SK-N-SH treated with all-trans-retinoic acid at 6 μM for 48 hours (cell line): Measurements from ENCODE around the gene TENT5D.

Source experiments
- ATAC-seq: fragments of 200-7000 bp; cut with Tn5 transposase; 3 replicates; pipeline ENCODE4 v1.9.1; 2020; ENCODE audit warnings: mild to moderate bottlenecking, moderate library complexity
- ARNTL ChIP-seq: fragments of 450-650 bp; formaldehyde crosslinking; IDR thresholded peaks from 2 replicates; pipeline ENCODE4 v1.5.0; 2020; ENCODE audit warnings: low read depth, mild to moderate bottlenecking, moderate library complexity, borderline replicate concordance
- BACH2 ChIP-seq: fragments of 250-450 bp; sonication (Bioruptor Pico); IDR thresholded peaks from 2 replicates; pipeline ENCODE4 v1.9.0; 2021; ENCODE audit warnings: mild to moderate bottlenecking, borderline replicate concordance
- CSDC2 ChIP-seq: fragments of 250-450 bp; sonication (Bioruptor Pico); IDR thresholded peaks from 2 replicates; pipeline ENCODE4 v1.5.0; 2020; ENCODE audit warnings: mild to moderate bottlenecking, moderate library complexity
- ESRRG ChIP-seq: fragments of 250-450 bp; sonication (Bioruptor Pico); IDR thresholded peaks from 2 replicates; pipeline ENCODE4 v1.6.1; 2021; ENCODE audit warnings: mild to moderate bottlenecking
- GLIS3 ChIP-seq: fragments of 250-450 bp; sonication (Bioruptor Pico); IDR thresholded peaks from 2 replicates; pipeline ENCODE4 v1.5.0; 2020; ENCODE audit warnings: mild to moderate bottlenecking, moderate library complexity
- ISL1 ChIP-seq: fragments of 250-450 bp; sonication (Bioruptor Pico); IDR thresholded peaks from 2 replicates; pipeline ENCODE4 v2.1.2; 2022; ENCODE audit warnings: mild to moderate bottlenecking, moderate library complexity
- OSR1 ChIP-seq: fragments of 250-450 bp; sonication (Bioruptor Pico); IDR thresholded peaks from 2 replicates; pipeline ENCODE4 v1.8.0; 2022; ENCODE audit warnings: moderate library complexity, mild to moderate bottlenecking, inconsistent platforms
- PPARA ChIP-seq: fragments of 250-450 bp; sonication (Bioruptor Pico); IDR thresholded peaks from 2 replicates; pipeline ENCODE4 v1.5.0; 2020; ENCODE audit warnings: mild to moderate bottlenecking, borderline replicate concordance
- RARB ChIP-seq: fragments of 250-450 bp; sonication (Bioruptor Pico); IDR thresholded peaks from 2 replicates; pipeline ENCODE4 v1.8.0; 2021; ENCODE audit warnings: mild to moderate bottlenecking, moderate library complexity
- SNAI2 ChIP-seq: fragments of 250-450 bp; sonication (Bioruptor Pico); IDR thresholded peaks from 2 replicates; pipeline ENCODE4 v1.5.0; 2020; ENCODE audit warnings: mild to moderate bottlenecking, moderate library complexity
- TCF4 ChIP-seq: fragments of 250-450 bp; sonication (Bioruptor Pico); IDR thresholded peaks from 2 replicates; pipeline ENCODE4 v1.8.0; 2021; ENCODE audit warnings: mild to moderate bottlenecking, moderate library complexity, borderline replicate concordance
- ZC3H10 ChIP-seq: fragments of 250-450 bp; sonication (Bioruptor Pico); IDR thresholded peaks from 2 replicates; pipeline ENCODE4 v1.5.1; 2021; ENCODE audit warnings: mild to moderate bottlenecking, moderate library complexity
- ZNF565 ChIP-seq: fragments of 450-650 bp; formaldehyde crosslinking; conservative IDR thresholded peaks from 2 replicates; pipeline ENCODE4 v1.5.0; 2020; ENCODE audit warnings: low read depth, mild to moderate bottlenecking, moderate library complexity
- ZNF70 ChIP-seq: fragments of 450-650 bp; formaldehyde crosslinking; IDR thresholded peaks from 2 replicates; pipeline ENCODE4 v1.5.0; 2020; ENCODE audit warnings: mild to moderate bottlenecking, moderate library complexity
- ZNF8 ChIP-seq: fragments of 450-650 bp; formaldehyde crosslinking; IDR thresholded peaks from 2 replicates; pipeline ENCODE4 v1.5.0; 2020; ENCODE audit warnings: mild to moderate bottlenecking, moderate library complexity
- TF ChIP-seq, protein P1 (sequence below): fragments of 250-450 bp; sonication (Bioruptor Pico); IDR thresholded peaks from 2 replicates; pipeline ENCODE4 v1.8.0; 2021; ENCODE audit warnings: low read depth, mild to moderate bottlenecking, moderate library complexity, borderline replicate concordance
- TF ChIP-seq, protein P2 (sequence below): fragments of 250-450 bp; sonication (Bioruptor Pico); IDR thresholded peaks from 2 replicates; pipeline ENCODE4 v1.5.0; 2020; ENCODE audit warnings: mild to moderate bottlenecking, moderate library complexity
- TF ChIP-seq, protein P3 (sequence below): fragments of 250-450 bp; sonication (Bioruptor Pico); IDR thresholded peaks from 2 replicates; pipeline ENCODE4 v1.8.0; 2020; ENCODE audit warnings: mild to moderate bottlenecking, moderate library complexity, borderline replicate concordance
- TF ChIP-seq, protein P4 (sequence below): fragments of 250-450 bp; sonication (Bioruptor Pico); IDR thresholded peaks from 2 replicates; pipeline ENCODE4 v1.5.1; 2021; ENCODE audit warnings: mild to moderate bottlenecking, moderate library complexity
- TF ChIP-seq, protein P5 (sequence below): fragments of 250-450 bp; sonication (Bioruptor Pico); IDR thresholded peaks from 2 replicates; pipeline ENCODE4 v1.5.1; 2020; ENCODE audit warnings: low read depth, mild to moderate bottlenecking, moderate library complexity

Gene TENT5D

DNA sequence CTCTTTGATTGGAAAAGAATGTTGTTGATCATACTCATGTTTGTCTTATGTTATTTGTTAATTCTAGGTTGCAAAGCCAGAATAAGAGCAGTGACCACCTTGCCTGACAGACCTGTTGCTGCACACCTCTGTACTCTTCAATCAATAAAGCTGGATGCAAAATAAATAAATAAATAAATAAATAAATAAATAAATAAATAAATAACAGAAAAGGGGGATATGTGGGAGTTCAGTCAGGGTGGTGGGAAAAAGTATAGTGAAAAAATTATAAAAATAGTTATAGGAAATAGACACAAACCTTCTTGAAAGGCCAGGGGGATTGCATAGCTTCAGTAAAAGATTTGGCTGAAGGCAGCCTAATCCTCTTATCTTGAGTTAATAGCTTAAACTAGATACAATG, 51.3 kb downstream of the TENT5D start (continued):
- TF ChIP-seq, protein P1, sequence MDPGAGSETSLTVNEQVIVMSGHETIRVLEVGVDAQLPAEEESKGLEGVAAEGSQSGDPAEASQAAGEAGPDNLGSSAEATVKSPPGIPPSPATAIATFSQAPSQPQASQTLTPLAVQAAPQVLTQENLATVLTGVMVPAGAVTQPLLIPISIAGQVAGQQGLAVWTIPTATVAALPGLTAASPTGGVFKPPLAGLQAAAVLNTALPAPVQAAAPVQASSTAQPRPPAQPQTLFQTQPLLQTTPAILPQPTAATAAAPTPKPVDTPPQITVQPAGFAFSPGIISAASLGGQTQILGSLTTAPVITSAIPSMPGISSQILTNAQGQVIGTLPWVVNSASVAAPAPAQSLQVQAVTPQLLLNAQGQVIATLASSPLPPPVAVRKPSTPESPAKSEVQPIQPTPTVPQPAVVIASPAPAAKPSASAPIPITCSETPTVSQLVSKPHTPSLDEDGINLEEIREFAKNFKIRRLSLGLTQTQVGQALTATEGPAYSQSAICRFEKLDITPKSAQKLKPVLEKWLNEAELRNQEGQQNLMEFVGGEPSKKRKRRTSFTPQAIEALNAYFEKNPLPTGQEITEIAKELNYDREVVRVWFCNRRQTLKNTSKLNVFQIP: no peak

DNA sequence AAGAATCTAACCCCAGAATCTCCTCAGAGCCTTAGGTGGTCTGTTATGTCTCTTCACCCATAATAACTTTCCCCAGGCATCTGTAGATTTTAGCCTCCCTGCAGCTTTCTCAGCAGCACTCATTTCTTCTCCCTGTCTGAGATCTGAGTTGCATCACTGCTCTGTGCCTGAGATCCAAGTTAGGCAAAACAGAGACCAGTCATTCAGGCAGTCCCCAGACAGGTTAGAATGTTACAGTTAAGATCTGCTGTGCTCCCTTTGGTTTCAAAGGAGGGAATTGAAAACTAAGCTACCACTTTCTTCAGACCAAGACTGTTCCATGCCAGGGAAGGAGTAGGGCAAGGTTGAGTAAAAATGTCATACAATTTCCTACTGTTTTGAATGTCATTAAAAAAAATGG, 65.3 kb downstream of the TENT5D start:
- no peak for ATAC-seq
- TF ChIP-seq ZC3H10 (CRISPR knock-in tag) (no peak), ISL1 (no peak), ZNF8 (CRISPR knock-in tag) (no peak), RARB (CRISPR knock-in tag) (no peak), PPARA (no peak), ZNF70 (CRISPR knock-in tag) (no peak), SNAI2 (CRISPR knock-in tag) (no peak), ZNF565 (CRISPR knock-in tag) (no peak), BACH2 (CRISPR knock-in tag) (no peak), ESRRG (CRISPR knock-in tag) (no peak), TCF4 (CRISPR knock-in tag) (no peak), CSDC2 (CRISPR knock-in tag) (no peak), OSR1 (CRISPR knock-in tag) (no peak)
- TF ChIP-seq, protein P1: no peak
- TF ChIP-seq, protein P2, sequence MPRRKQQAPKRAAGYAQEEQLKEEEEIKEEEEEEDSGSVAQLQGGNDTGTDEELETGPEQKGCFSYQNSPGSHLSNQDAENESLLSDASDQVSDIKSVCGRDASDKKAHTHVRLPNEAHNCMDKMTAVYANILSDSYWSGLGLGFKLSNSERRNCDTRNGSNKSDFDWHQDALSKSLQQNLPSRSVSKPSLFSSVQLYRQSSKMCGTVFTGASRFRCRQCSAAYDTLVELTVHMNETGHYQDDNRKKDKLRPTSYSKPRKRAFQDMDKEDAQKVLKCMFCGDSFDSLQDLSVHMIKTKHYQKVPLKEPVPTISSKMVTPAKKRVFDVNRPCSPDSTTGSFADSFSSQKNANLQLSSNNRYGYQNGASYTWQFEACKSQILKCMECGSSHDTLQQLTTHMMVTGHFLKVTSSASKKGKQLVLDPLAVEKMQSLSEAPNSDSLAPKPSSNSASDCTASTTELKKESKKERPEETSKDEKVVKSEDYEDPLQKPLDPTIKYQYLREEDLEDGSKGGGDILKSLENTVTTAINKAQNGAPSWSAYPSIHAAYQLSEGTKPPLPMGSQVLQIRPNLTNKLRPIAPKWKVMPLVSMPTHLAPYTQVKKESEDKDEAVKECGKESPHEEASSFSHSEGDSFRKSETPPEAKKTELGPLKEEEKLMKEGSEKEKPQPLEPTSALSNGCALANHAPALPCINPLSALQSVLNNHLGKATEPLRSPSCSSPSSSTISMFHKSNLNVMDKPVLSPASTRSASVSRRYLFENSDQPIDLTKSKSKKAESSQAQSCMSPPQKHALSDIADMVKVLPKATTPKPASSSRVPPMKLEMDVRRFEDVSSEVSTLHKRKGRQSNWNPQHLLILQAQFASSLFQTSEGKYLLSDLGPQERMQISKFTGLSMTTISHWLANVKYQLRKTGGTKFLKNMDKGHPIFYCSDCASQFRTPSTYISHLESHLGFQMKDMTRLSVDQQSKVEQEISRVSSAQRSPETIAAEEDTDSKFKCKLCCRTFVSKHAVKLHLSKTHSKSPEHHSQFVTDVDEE: no peak
- TF ChIP-seq, protein P3, sequence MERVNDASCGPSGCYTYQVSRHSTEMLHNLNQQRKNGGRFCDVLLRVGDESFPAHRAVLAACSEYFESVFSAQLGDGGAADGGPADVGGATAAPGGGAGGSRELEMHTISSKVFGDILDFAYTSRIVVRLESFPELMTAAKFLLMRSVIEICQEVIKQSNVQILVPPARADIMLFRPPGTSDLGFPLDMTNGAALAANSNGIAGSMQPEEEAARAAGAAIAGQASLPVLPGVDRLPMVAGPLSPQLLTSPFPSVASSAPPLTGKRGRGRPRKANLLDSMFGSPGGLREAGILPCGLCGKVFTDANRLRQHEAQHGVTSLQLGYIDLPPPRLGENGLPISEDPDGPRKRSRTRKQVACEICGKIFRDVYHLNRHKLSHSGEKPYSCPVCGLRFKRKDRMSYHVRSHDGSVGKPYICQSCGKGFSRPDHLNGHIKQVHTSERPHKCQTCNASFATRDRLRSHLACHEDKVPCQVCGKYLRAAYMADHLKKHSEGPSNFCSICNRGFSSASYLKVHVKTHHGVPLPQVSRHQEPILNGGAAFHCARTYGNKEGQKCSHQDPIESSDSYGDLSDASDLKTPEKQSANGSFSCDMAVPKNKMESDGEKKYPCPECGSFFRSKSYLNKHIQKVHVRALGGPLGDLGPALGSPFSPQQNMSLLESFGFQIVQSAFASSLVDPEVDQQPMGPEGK (CRISPR knock-in tag): no peak

DNA sequence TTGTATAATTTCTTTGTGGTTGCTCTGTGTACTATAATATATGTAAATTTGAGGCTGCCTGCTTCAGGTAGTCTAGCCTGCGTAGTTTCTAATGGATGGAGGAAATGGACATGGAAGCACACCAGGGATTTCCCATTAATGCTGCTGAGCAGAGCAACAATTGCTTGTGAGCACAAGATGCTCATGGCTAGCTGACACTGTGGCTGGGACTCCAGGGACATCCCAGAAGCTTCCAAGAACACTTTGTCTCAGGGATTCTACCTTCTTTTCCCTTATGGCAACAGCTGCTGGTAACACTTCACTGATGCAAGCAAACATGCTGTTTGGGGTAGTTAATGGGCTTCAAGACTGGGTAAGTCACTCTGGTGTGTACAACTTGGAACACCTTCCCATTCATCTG, 66.1 kb downstream of the TENT5D start:
- ATAC-seq: no peak
- TF ChIP-seq, protein P4, sequence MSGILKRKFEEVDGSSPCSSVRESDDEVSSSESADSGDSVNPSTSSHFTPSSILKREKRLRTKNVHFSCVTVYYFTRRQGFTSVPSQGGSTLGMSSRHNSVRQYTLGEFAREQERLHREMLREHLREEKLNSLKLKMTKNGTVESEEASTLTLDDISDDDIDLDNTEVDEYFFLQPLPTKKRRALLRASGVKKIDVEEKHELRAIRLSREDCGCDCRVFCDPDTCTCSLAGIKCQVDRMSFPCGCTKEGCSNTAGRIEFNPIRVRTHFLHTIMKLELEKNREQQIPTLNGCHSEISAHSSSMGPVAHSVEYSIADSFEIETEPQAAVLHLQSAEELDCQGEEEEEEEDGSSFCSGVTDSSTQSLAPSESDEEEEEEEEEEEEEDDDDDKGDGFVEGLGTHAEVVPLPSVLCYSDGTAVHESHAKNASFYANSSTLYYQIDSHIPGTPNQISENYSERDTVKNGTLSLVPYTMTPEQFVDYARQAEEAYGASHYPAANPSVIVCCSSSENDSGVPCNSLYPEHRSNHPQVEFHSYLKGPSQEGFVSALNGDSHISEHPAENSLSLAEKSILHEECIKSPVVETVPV (CRISPR knock-in tag): no peak
- TF ChIP-seq OSR1 (CRISPR knock-in tag) (no peak), PPARA (no peak), ISL1 (no peak), ARNTL (CRISPR knock-in tag) (no peak), GLIS3 (CRISPR knock-in tag) (no peak), BACH2 (CRISPR knock-in tag) (no peak), ESRRG (CRISPR knock-in tag) (no peak), ZNF8 (CRISPR knock-in tag) (no peak)
- TF ChIP-seq, protein P5, sequence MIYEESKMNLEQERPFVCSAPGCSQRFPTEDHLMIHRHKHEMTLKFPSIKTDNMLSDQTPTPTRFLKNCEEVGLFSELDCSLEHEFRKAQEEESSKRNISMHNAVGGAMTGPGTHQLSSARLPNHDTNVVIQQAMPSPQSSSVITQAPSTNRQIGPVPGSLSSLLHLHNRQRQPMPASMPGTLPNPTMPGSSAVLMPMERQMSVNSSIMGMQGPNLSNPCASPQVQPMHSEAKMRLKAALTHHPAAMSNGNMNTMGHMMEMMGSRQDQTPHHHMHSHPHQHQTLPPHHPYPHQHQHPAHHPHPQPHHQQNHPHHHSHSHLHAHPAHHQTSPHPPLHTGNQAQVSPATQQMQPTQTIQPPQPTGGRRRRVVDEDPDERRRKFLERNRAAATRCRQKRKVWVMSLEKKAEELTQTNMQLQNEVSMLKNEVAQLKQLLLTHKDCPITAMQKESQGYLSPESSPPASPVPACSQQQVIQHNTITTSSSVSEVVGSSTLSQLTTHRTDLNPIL (CRISPR knock-in tag): no peak
- TF ChIP-seq, protein P3 (CRISPR knock-in tag): no peak
- TF ChIP-seq, all 23 proteins: peak for 0
